ENCODE results near the gene AKR1C4. TPM values are rescaled to one million over a fixed set of nuclear protein-coding genes. Genes with fewer than 3 reads are reported as not detected.
"Not testable (repeated sequence)": the region's sequence is repeated elsewhere in the genome, so short reads cannot be mapped to it uniquely, and the experiment has no call there.

AKR1C4 gene
- total RNA-seq, 2 donors from 2014 or later = not detected

DNA sequence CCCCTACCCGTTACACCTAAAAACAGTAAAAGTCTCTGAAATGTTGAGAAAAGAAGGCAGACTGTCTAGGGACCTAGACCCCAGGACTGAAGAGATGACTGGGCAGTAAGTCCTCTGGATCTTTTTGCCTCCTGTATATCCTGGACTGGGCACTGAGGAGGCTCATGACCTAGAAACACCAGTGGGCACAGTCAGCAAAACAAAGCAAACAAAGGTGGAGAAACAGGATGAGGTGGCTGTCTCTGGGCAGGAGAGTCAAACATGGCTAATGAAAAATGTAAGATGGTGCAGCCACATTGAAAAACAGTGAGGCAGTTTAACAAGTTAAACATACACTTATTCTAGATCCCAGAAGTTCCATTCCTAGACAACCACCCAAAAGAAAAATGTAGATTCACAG, 45.9 kb downstream of the AKR1C4 start:
- no peak overlapping the region for H3K4me3 ChIP-seq
- H3K27ac ChIP-seq = no peak overlapping the region
- H3K9me3 ChIP-seq = no peaks in the 10 kb centered on the region
- no peaks in the 10 kb centered on the region for H3K27me3 ChIP-seq (replicated peaks; ENCODE audit: insufficient read depth)
- no peak for DNase-seq (ENCODE audit: low spot score)
- no peak for ATAC-seq (ENCODE audit: insufficient number of reproducible peaks, low FRiP score, low read depth)
- TF ChIP-seq, protein P1, sequence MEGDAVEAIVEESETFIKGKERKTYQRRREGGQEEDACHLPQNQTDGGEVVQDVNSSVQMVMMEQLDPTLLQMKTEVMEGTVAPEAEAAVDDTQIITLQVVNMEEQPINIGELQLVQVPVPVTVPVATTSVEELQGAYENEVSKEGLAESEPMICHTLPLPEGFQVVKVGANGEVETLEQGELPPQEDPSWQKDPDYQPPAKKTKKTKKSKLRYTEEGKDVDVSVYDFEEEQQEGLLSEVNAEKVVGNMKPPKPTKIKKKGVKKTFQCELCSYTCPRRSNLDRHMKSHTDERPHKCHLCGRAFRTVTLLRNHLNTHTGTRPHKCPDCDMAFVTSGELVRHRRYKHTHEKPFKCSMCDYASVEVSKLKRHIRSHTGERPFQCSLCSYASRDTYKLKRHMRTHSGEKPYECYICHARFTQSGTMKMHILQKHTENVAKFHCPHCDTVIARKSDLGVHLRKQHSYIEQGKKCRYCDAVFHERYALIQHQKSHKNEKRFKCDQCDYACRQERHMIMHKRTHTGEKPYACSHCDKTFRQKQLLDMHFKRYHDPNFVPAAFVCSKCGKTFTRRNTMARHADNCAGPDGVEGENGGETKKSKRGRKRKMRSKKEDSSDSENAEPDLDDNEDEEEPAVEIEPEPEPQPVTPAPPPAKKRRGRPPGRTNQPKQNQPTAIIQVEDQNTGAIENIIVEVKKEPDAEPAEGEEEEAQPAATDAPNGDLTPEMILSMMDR (IDR thresholded peaks at IDR 0.05) = no peak
- H3K4me1 ChIP-seq (ENCODE audit: control insufficient read depth in 1 of 2, low read depth in 2 of 2) = no peaks in the 10 kb centered on the region
- no peaks in the 10 kb centered on the region for H3K36me3 ChIP-seq

DNA sequence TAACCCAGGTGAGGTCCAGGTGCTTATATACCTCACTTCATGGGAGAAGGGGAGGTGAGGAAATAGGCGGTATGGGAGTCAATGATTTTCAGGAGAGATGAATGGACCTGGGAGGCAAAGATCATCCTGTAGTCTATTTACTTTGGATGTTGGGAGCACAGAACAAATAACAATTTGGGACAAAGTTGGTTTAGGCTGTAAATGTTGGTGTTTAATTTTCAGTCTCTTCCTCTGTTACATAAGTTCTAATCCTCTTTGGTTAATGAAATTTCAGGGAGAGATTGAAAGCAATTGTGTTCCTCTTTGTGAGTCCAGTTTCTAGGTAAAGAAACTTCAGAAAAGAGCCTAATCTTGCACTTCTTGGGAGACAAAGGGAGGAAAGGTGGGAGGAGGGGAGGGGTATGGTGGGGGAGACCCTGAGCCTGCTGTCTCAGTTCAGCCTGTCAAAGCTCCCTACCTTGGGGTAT, 46.9 kb downstream of the AKR1C4 start:
- no peaks in the 10 kb centered on the region for H3K27me3 ChIP-seq (replicated peaks; ENCODE audit: insufficient read depth)
- DNase-seq (ENCODE audit: low spot score) = no peak
- H3K4me3 ChIP-seq = no peak overlapping the region
- ATAC-seq (ENCODE audit: insufficient number of reproducible peaks, low FRiP score, low read depth) = no peak
- TF ChIP-seq, protein P1 (IDR thresholded peaks at IDR 0.05) = no peak
- no peaks in the 10 kb centered on the region for H3K36me3 ChIP-seq
- no peaks in the 10 kb centered on the region for H3K9me3 ChIP-seq
- H3K4me1 ChIP-seq (ENCODE audit: control insufficient read depth in 1 of 2, low read depth in 2 of 2) = no peaks in the 10 kb centered on the region
- no peak overlapping the region for H3K27ac ChIP-seq

DNA sequence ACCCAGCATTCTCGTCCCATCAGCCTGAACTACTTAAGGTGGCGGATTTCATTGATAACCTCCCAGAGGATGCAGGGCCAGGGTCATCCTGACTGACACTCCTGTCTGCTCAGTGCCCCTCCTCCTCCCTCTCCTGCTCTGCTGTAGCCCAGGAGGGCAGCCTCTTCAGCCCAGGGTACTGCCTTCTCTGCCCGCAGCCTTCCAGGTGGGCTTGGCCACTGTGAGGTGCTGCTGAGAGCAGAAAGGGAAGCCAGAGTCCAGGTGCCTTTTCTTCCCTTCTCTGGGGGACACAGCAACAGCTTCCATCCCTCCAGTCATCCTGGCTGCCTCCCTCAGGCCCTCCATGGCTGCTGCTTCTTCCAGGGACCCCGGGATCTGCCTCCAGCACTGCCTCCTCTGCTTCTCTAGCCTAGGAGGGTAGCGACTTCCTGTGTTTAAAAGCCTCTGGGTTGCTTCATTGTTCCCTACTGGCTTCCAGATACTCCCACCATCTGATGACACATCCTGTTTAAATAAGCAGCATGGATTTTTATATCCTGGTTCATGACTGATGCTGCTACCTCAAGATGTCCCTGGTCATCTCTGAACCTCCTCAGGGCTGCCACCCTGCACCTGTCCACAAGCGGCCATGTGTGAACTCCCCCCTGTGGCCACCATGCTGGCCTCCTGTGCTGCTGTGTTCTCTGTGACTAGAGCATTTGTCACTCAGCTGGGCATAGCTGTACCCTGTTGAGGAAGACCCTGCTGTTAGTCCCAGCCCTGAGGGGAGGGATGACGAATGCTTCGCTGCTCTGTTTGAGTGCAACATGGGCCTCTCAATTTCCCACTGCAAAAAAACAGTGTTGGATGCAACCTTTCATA, 55.8 kb downstream of the AKR1C4 start:
- ATAC-seq (ENCODE audit: insufficient number of reproducible peaks, low FRiP score, low read depth) (no peak), DNase-seq (ENCODE audit: low spot score) (no peak)
- Histone ChIP-seq H3K27me3 (replicated peaks; ENCODE audit: insufficient read depth) (no peaks in the 10 kb centered on the region), H3K9me3 (no peaks in the 10 kb centered on the region), H3K27ac (no peak overlapping the region), H3K36me3 (no peaks in the 10 kb centered on the region), H3K4me1 (ENCODE audit: control insufficient read depth in 1 of 2, low read depth in 2 of 2) (no peaks in the 10 kb centered on the region), H3K4me3 (no peak overlapping the region)
- TF ChIP-seq, protein P1 (IDR thresholded peaks at IDR 0.05) = no peak

DNA sequence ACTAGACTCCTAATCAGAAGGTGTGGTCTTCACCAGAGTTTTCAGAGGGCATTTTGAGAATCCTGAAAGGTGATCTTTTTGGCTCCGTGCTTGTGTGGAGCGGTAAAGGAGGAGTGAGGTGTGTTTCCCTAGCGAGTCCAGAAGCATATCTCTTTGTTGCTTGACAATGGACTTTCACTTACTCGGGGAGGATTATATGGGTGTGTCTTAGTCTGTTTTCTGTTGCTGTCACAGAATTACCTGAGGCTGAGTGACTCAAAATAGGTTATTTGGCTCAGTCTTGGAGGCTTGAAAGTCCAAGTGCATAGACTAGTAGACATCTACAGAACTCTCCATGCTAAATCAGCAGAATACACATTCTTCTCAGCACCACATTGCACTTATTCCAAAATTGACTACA, 57.9 kb downstream of the AKR1C4 start:
- Histone ChIP-seq H3K36me3 (no peaks in the 10 kb centered on the region), H3K4me3 (no peak overlapping the region), H3K4me1 (ENCODE audit: control insufficient read depth in 1 of 2, low read depth in 2 of 2) (no peaks in the 10 kb centered on the region), H3K9me3 (no peaks in the 10 kb centered on the region), H3K27ac (no peak overlapping the region), H3K27me3 (replicated peaks; ENCODE audit: insufficient read depth) (no peaks in the 10 kb centered on the region)
- no peak for DNase-seq (ENCODE audit: low spot score)
- ATAC-seq (ENCODE audit: insufficient number of reproducible peaks, low FRiP score, low read depth) = no peak
- TF ChIP-seq, protein P1 (IDR thresholded peaks at IDR 0.05) = no peak

DNA sequence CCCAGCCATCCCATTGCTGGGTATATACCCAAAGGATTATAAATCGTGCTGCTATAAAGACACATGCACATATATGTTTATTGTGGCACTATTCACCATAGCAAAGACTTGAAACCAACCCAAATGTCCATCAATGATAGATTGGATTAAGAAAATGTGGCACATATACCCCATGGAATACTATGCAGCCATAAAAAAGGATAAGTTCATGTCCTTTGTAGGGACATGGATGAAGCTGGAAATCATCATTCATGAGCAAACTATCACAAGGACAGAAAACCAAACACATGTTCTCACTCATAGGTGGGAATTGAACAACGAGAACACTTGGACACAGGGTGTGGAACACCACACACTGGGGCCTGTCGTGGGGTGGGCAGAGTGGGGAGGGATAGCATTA, 61.1 kb downstream of the AKR1C4 start:
- H3K27me3 ChIP-seq (replicated peaks; ENCODE audit: insufficient read depth); ATAC-seq (ENCODE audit: insufficient number of reproducible peaks, low FRiP score, low read depth); H3K4me3 ChIP-seq; H3K9me3 ChIP-seq; H3K27ac ChIP-seq; DNase-seq (ENCODE audit: low spot score); H3K4me1 ChIP-seq (ENCODE audit: control insufficient read depth in 1 of 2, low read depth in 2 of 2); H3K36me3 ChIP-seq: not testable (repeated sequence)
